HEK293T (cell line): ENCODE data around the gene PKM.

Experiments used
- FOXA1 ChIP-seq: fragments of 450-650 bp; IDR thresholded peaks from 2 replicates; pipeline ENCODE4 v1.6.1; 2016; ENCODE audit warnings: mild to moderate bottlenecking
- FOXM1 ChIP-seq: fragments of 450-650 bp; IDR thresholded peaks from 2 replicates; pipeline ENCODE4 v1.6.1; 2017; ENCODE audit warnings: mild to moderate bottlenecking, borderline replicate concordance
- SP1 ChIP-seq: fragments of 450-650 bp; IDR thresholded peaks from 2 replicates; pipeline ENCODE4 v1.6.1; 2017
- ZNF384 ChIP-seq: fragments of 450-650 bp; IDR thresholded peaks from 2 replicates; pipeline ENCODE4 v1.6.1; 2016
- TF ChIP-seq, protein P1 (sequence below): fragments of 450-650 bp; IDR thresholded peaks from 2 replicates; pipeline ENCODE4 v1.6.1; 2016

DNA sequence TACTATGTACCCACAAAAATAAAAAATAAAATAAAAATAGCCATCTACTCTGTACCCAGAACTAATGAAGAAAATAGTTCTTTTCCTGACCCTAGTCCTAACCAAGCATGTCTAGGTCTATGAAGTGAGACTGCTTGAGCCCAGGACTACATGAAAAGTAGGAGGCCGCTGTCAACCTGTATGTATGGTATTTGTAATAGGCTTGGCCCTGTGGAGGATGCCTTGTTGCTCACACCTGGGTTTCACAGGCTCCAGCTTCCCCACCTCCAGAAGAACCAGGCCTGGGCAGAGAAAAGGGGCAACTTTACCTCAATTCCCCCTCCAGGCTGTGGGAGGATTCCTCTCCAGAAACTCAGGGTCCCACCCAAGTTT lies 6.8 kb upstream of the PKM start:
- TF ChIP-seq, protein P1, sequence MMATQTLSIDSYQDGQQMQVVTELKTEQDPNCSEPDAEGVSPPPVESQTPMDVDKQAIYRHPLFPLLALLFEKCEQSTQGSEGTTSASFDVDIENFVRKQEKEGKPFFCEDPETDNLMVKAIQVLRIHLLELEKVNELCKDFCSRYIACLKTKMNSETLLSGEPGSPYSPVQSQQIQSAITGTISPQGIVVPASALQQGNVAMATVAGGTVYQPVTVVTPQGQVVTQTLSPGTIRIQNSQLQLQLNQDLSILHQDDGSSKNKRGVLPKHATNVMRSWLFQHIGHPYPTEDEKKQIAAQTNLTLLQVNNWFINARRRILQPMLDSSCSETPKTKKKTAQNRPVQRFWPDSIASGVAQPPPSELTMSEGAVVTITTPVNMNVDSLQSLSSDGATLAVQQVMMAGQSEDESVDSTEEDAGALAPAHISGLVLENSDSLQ, result no peak
- TF ChIP-seq FOXM1 (no peak), SP1 (no peak), ZNF384 (no peak), FOXA1 (no peak)
